IPS-20b (cell line): ENCODE results near the gene CRIP2.

Source experiments
- H3K27ac ChIP-seq: one replicate; pipeline ENCODE4 v1.5.1; 2013; ENCODE audit warnings: low read length
- H3K27me3 ChIP-seq: 2 replicates; pipeline ENCODE4 v1.6.1; 2013; ENCODE audit warnings: mild to moderate bottlenecking, low read length, inconsistent platforms; ENCODE audit not compliant: insufficient read depth
- H3K36me3 ChIP-seq: 2 replicates; pipeline ENCODE4 v1.6.1; 2013; ENCODE audit warnings: low read depth, mild to moderate bottlenecking, inconsistent platforms, low read length, moderate library complexity; ENCODE audit not compliant: insufficient read depth
- H3K4me1 ChIP-seq: 2 replicates; pipeline ENCODE4 v1.6.1; 2013; ENCODE audit warnings: mild to moderate bottlenecking, control low read depth, inconsistent platforms, low read length, moderate library complexity; ENCODE audit not compliant: insufficient read depth
- H3K4me3 ChIP-seq: 2 replicates; pipeline ENCODE4 v1.5.1; 2013; ENCODE audit warnings: mild to moderate bottlenecking, low read length, inconsistent platforms
- H3K9ac ChIP-seq: 2 replicates; pipeline ENCODE4 v1.6.1; 2013; ENCODE audit warnings: low read depth, mild to moderate bottlenecking, inconsistent platforms, low read length, moderate library complexity
- H3K9me3 ChIP-seq: 2 replicates; pipeline ENCODE4 v1.6.1; 2013; ENCODE audit warnings: mild to moderate bottlenecking, low read depth, low read length, inconsistent platforms; ENCODE audit not compliant: insufficient read depth

CRIP2 gene

GRCh38 chr14:105455766-105456660 is 18.6 kb upstream of the CRIP2 start:
- H3K36me3 ChIP-seq: peaks cover 78% of the 10 kb centered on the region
- H3K27ac ChIP-seq: no peak overlapping the region
- H3K4me1 ChIP-seq: no peaks in the 10 kb centered on the region
- no peaks in the 10 kb centered on the region for H3K9me3 ChIP-seq
- no peak overlapping the region for H3K4me3 ChIP-seq
- H3K27me3 ChIP-seq: no peaks in the 10 kb centered on the region
- no peak overlapping the region for H3K9ac ChIP-seq

- H3K4me3 ChIP-seq: no peak overlapping the region
- no peak overlapping the region for H3K9ac ChIP-seq
- H3K27me3 ChIP-seq: no peaks in the 10 kb centered on the region
- no peak overlapping the region for H3K27ac ChIP-seq
- no peaks in the 10 kb centered on the region for H3K9me3 ChIP-seq
- H3K36me3 ChIP-seq: peaks cover 79% of the 10 kb centered on the region
- no peaks in the 10 kb centered on the region for H3K4me1 ChIP-seq
These were observed 17.6 kb upstream of the CRIP2 start for GRCh38 chr14:105456736-105457617.

- no peaks in the 10 kb centered on the region for H3K4me1 ChIP-seq
- H3K27ac ChIP-seq: no peak overlapping the region
- no peak overlapping the region for H3K9ac ChIP-seq
- peaks cover 79% of the 10 kb centered on the region for H3K36me3 ChIP-seq
- no peaks in the 10 kb centered on the region for H3K27me3 ChIP-seq
- no peaks in the 10 kb centered on the region for H3K9me3 ChIP-seq
- no peak overlapping the region for H3K4me3 ChIP-seq
These were observed 16.6 kb upstream of the CRIP2 start for GRCh38 chr14:105458010-105458409.

- no peak overlapping the region for H3K27ac ChIP-seq
- no peak overlapping the region for H3K9ac ChIP-seq
- H3K9me3 ChIP-seq: no peaks in the 10 kb centered on the region
- peaks cover 80% of the 10 kb centered on the region for H3K36me3 ChIP-seq
- no peaks in the 10 kb centered on the region for H3K4me1 ChIP-seq
- H3K27me3 ChIP-seq: no peaks in the 10 kb centered on the region
- no peak overlapping the region for H3K4me3 ChIP-seq
These were observed 16.1 kb upstream of the CRIP2 start for GRCh38 chr14:105458571-105458970.

- H3K27me3 ChIP-seq: no peaks in the 10 kb centered on the region
These were observed 14.5 kb upstream of the CRIP2 start for GRCh38 chr14:105460116-105460515.

GRCh38 chr14:105460616-105461015 is 14.0 kb upstream of the CRIP2 start:
- Histone ChIP-seq H3K9ac (no peak overlapping the region), H3K36me3 (peaks cover 80% of the 10 kb centered on the region), H3K4me1 (no peaks in the 10 kb centered on the region)

More at GRCh38 chr14:105460116-105460515, 14.5 kb upstream of the CRIP2 start:
- no peaks in the 10 kb centered on the region for H3K4me1 ChIP-seq
- no peak overlapping the region for H3K9ac ChIP-seq
- H3K36me3 ChIP-seq: peaks cover 80% of the 10 kb centered on the region
- no peaks in the 10 kb centered on the region for H3K9me3 ChIP-seq
- no peak overlapping the region for H3K4me3 ChIP-seq
- H3K27ac ChIP-seq: no peak overlapping the region

GRCh38 chr14:105461903-105462302 is 12.7 kb upstream of the CRIP2 start:
- Histone ChIP-seq H3K36me3 (peaks cover 77% of the 10 kb centered on the region), H3K27ac (no peak overlapping the region), H3K9me3 (no peaks in the 10 kb centered on the region), H3K4me3 (no peak overlapping the region), H3K27me3 (no peaks in the 10 kb centered on the region), H3K4me1 (no peaks in the 10 kb centered on the region), H3K9ac (no peak overlapping the region)

More at GRCh38 chr14:105460616-105461015, 14.0 kb upstream of the CRIP2 start:
- Histone ChIP-seq H3K9me3 (no peaks in the 10 kb centered on the region), H3K27ac (no peak overlapping the region), H3K27me3 (no peaks in the 10 kb centered on the region), H3K4me3 (no peak overlapping the region)

GRCh38 chr14:105464501-105464900 is 10.1 kb upstream of the CRIP2 start:
- H3K4me3 ChIP-seq: no peak overlapping the region
- H3K27ac ChIP-seq: no peak overlapping the region
- peaks cover 85% of the 10 kb centered on the region for H3K36me3 ChIP-seq
- H3K4me1 ChIP-seq: no peaks in the 10 kb centered on the region
- H3K27me3 ChIP-seq: no peaks in the 10 kb centered on the region
- H3K9me3 ChIP-seq: no peaks in the 10 kb centered on the region
- H3K9ac ChIP-seq: no peak overlapping the region

GRCh38 chr14:105465209-105466031 is 9.2 kb upstream of the CRIP2 start:
- Histone ChIP-seq H3K27me3 (no peaks in the 10 kb centered on the region), H3K9me3 (no peaks in the 10 kb centered on the region), H3K36me3 (peaks cover 81% of the 10 kb centered on the region), H3K27ac (no peak overlapping the region), H3K4me3 (no peak overlapping the region), H3K4me1 (no peaks in the 10 kb centered on the region), H3K9ac (no peak overlapping the region)

- H3K27ac ChIP-seq: no peak overlapping the region
- H3K27me3 ChIP-seq: no peaks in the 10 kb centered on the region
- H3K36me3 ChIP-seq: peaks cover 68% of the 10 kb centered on the region
- H3K9me3 ChIP-seq: no peaks in the 10 kb centered on the region
- H3K4me1 ChIP-seq: no peaks in the 10 kb centered on the region; the same call in 1 of the 2 replicates
- H3K4me3 ChIP-seq: no peak overlapping the region
- H3K9ac ChIP-seq: no peak overlapping the region
These were observed 7.9 kb upstream of the CRIP2 start for GRCh38 chr14:105466531-105467248.
